DND-41 (cell line): ENCODE data around the gene WTAP.

Source experiments
- ATAC-seq: fragments of 200-7000 bp; cut with Tn5 transposase; 3 replicates; pipeline ENCODE4 v1.9.1; 2021; ENCODE audit warnings: low read depth; ENCODE audit not compliant: insufficient read depth
- DNase-seq: peaks from one replicate; pipeline ENCODE4 v3.0.0-alpha.2; 2020
- H2AFZ ChIP-seq: 2 replicates; pipeline ENCODE4 v1.6.0; 2012; ENCODE audit warnings: low read depth, low read length
- H3K27ac ChIP-seq: 2 replicates; pipeline ENCODE4 v1.5.1; 2012; ENCODE audit warnings: low read length, inconsistent platforms
- H3K27me3 ChIP-seq: fragments of 200-600 bp; sonication (generic); 2 replicates; pipeline ENCODE4 v1.6.0; 2012; ENCODE audit warnings: low read length, mild to moderate bottlenecking, inconsistent platforms; ENCODE audit not compliant: insufficient read depth, poor library complexity
- H3K36me3 ChIP-seq: 2 replicates; pipeline ENCODE4 v1.5.1; 2012; ENCODE audit warnings: low read length, inconsistent platforms; ENCODE audit not compliant: insufficient read depth
- H3K4me1 ChIP-seq: 2 replicates; pipeline ENCODE4 v1.5.1; 2012; ENCODE audit warnings: mild to moderate bottlenecking, low read length; ENCODE audit not compliant: insufficient read depth
- H3K4me2 ChIP-seq: 2 replicates; pipeline ENCODE4 v1.6.0; 2012; ENCODE audit warnings: mild to moderate bottlenecking, moderate library complexity, low read length, inconsistent platforms; ENCODE audit not compliant: insufficient read depth
- H3K4me3 ChIP-seq, 2 experiments: fragments of 200-600 bp in 1 of 2; shearing (Covaris generic) in 1 of 2; 2 replicates each; pipeline ENCODE4 v1.5.1; 2012 to 2016; ENCODE audit warnings: inconsistent platforms in 2 of 2, low read length in 2 of 2, mild to moderate bottlenecking in 2 of 2, low read depth in 1 of 2, moderate library complexity in 1 of 2
- H3K79me2 ChIP-seq: 2 replicates; pipeline ENCODE4 v1.6.0; 2012; ENCODE audit warnings: low read length, inconsistent platforms; ENCODE audit not compliant: insufficient read depth
- H3K9ac ChIP-seq: 2 replicates; pipeline ENCODE4 v1.6.0; 2012; ENCODE audit warnings: low read depth, mild to moderate bottlenecking, inconsistent platforms, low read length, moderate library complexity
- H3K9me3 ChIP-seq: 2 replicates; pipeline ENCODE4 v1.5.1; 2012; ENCODE audit warnings: low read length, moderate library complexity, mild to moderate bottlenecking, inconsistent platforms; ENCODE audit not compliant: insufficient read depth, severe bottlenecking
- H4K20me1 ChIP-seq: 2 replicates; pipeline ENCODE4 v1.6.0; 2012; ENCODE audit warnings: low read length; ENCODE audit not compliant: insufficient read depth
- EZH2 ChIP-seq: IDR thresholded peaks from 3 replicates; pipeline ENCODE4 v1.6.1; 2012; ENCODE audit warnings: borderline replicate concordance, low read depth, mild to moderate bottlenecking, moderate library complexity, low read length, inconsistent platforms; ENCODE audit not compliant: severe bottlenecking
- TF ChIP-seq, protein P1 (sequence below): IDR thresholded peaks from 2 replicates; pipeline ENCODE4 v1.5.1; 2012; ENCODE audit warnings: borderline replicate concordance, low read length, moderate library complexity, mild to moderate bottlenecking; ENCODE audit not compliant: poor library complexity, severe bottlenecking; ENCODE audit errors: extremely low read depth

Gene WTAP

DNA sequence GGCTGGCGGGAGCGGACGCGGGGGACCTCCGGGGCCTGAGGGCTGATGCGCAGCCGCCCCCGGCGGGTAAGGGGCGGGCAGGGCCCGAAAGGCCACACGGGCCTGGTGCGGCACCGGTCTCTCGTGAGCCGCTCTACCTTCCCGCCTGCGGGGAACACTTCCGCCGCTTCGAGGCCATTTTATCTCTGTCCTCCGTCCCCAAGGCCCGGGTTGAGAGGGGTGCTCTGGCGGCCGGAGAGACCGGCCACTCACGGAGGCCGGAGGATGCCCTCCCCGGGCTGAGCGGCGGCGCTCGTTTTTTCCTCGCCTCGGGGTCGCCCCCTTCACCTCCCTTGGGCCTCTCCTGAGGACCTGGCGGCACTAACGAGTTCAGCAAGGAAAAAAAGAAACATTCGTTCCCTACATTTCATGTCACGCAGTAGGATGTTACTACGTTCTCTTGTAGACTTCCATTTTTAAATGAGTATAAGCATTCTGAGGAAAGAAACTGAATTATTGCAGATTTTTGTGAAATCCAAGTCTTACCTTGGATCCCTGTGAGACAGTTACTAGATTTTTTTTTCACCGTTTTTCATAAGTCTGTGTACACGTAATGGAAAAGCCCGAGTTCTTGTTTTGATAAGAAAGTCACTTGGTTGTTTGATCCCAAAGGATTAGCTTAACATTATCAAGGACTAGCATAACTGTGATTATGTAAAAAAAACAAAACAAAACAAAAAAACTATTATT is 575 bp downstream of the WTAP start:
- H3K27ac ChIP-seq, result peak overlapping the region; percentile 90
- peaks cover 38% of the 10 kb centered on the region for H3K36me3 ChIP-seq
- H2AFZ ChIP-seq, result peak overlapping the region; percentile 53
- no peaks in the 10 kb centered on the region for H3K27me3 ChIP-seq
- DNase-seq, result no peak
- peak overlapping the region; percentile 97 for H3K9ac ChIP-seq
- H3K9me3 ChIP-seq, result no peaks in the 10 kb centered on the region
- H3K4me3 ChIP-seq, result peak overlapping the region; percentile 53 to 72
- TF ChIP-seq EZH2, result no peak
- TF ChIP-seq, protein P1, sequence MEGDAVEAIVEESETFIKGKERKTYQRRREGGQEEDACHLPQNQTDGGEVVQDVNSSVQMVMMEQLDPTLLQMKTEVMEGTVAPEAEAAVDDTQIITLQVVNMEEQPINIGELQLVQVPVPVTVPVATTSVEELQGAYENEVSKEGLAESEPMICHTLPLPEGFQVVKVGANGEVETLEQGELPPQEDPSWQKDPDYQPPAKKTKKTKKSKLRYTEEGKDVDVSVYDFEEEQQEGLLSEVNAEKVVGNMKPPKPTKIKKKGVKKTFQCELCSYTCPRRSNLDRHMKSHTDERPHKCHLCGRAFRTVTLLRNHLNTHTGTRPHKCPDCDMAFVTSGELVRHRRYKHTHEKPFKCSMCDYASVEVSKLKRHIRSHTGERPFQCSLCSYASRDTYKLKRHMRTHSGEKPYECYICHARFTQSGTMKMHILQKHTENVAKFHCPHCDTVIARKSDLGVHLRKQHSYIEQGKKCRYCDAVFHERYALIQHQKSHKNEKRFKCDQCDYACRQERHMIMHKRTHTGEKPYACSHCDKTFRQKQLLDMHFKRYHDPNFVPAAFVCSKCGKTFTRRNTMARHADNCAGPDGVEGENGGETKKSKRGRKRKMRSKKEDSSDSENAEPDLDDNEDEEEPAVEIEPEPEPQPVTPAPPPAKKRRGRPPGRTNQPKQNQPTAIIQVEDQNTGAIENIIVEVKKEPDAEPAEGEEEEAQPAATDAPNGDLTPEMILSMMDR, result no peak
- peak overlapping the region; percentile 94 for H3K4me2 ChIP-seq
- H4K20me1 ChIP-seq, result peaks cover 54% of the 10 kb centered on the region
- H3K4me1 ChIP-seq, result peaks cover 56% of the 10 kb centered on the region
- peak; percentile 39 for ATAC-seq
- peaks cover 98% of the 10 kb centered on the region for H3K79me2 ChIP-seq

DNA sequence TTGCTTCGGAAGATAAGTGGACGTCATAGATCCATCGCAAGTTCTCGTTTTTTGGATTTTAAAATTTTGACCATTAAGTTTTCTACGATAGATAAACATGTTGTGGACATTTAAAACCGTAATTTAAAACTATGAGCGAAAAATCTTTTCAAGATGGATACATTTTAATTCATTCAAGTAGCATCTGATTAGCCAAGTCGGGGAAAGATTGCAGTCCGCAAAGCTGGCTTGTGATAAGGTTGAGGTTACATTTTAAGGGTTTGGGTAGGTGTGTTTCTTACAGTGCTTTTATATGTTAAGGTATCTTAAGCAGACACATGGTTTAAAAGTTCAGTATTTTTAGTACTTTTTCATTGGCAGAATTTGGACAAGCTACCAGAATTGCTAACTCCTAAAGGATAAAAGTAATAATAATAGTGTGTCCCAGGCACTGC is 1.2 kb downstream of the WTAP start:
- Histone ChIP-seq H3K9me3 (no peaks in the 10 kb centered on the region), H3K27ac (peak overlapping the region; percentile 90), H3K4me3 (peak overlapping the region; percentile 53 to 72), H3K27me3 (no peaks in the 10 kb centered on the region), H3K9ac (peak overlapping the region; percentile 97), H2AFZ (no peak overlapping the region), H3K79me2 (peaks cover 99% of the 10 kb centered on the region), H3K36me3 (peaks cover 33% of the 10 kb centered on the region), H3K4me1 (peaks cover 56% of the 10 kb centered on the region), H4K20me1 (peaks cover 55% of the 10 kb centered on the region), H3K4me2 (peak overlapping the region; percentile 94)
- ATAC-seq (no peak), DNase-seq (no peak)
- no peak for TF ChIP-seq EZH2
- TF ChIP-seq, protein P1, result no peak

DNA sequence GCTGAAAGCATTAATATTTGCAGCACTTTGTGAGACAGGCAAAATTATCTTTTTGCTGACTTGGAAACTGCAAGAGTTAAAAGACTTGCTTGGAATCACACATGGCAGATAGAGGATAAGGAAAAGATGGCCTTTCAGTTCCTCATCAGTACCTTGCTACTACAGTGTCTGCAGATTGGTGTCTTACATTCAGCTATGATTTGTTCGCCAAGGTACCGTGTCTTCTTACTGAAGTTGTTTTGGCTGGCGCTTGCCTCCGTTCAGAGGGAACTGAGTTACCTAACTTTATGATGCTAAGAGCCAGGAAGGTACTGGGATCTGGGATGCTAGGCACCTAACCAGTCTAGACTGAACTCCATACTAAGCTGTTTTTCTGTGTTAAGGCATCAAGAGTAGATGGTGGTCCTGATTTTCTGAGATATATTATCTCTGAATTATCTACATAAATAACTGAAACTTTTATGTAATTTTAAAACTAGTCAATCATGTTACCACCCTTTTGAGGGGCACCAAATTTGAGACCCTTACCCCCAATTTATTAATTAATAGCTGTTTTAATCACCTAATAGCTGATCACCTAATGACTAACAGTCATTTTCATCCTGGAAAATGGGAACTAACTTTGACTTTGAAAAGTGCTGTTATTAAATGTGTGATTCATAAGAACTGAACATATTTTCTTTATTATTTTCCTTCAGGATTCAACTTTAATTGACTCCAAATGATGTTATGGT is 2.5 kb downstream of the WTAP start:
- no peak overlapping the region for H2AFZ ChIP-seq
- DNase-seq, result no peak
- no peaks in the 10 kb centered on the region for H3K27me3 ChIP-seq
- no peak for TF ChIP-seq EZH2
- TF ChIP-seq, protein P1, result no peak
- ATAC-seq, result no peak
- H3K4me3 ChIP-seq, result peak overlapping the region; percentile 53 to 72; a peak in 3 of 4 replicates
- H3K79me2 ChIP-seq, result peaks cover 99% of the 10 kb centered on the region
- no peaks in the 10 kb centered on the region for H3K9me3 ChIP-seq
- peaks cover 66% of the 10 kb centered on the region for H4K20me1 ChIP-seq
- H3K4me1 ChIP-seq, result peaks cover 50% of the 10 kb centered on the region
- H3K27ac ChIP-seq, result peak overlapping the region; percentile 15; the same call in 1 of the 2 replicates
- H3K4me2 ChIP-seq, result peak overlapping the region; percentile 94
- H3K9ac ChIP-seq, result peak overlapping the region; percentile 97
- H3K36me3 ChIP-seq, result peaks cover 24% of the 10 kb centered on the region
